GM12891 (cell line): Measurements from ENCODE around the gene SNX7.

Experiments
- POLR2A ChIP-seq: IDR thresholded peaks from 2 replicates; pipeline ENCODE4 v1.6.1; 2011; ENCODE audit warnings: low read depth, low read length, control low read depth
- POLR2AphosphoS5 ChIP-seq: IDR thresholded peaks from 2 replicates; pipeline ENCODE4 v1.6.1; 2011; ENCODE audit warnings: low read depth, low read length, control low read depth

- TF ChIP-seq POLR2AphosphoS5 (no peak), POLR2A (no peak)
Measured at GRCh38 chr1:98705591-98705990, 44.1 kb downstream of the SNX7 start.
